ENCODE results near the gene LITAFD.

- no peak for TF ChIP-seq ZNF70 (CRISPR knock-in tag; IDR thresholded peaks at IDR 0.05)
- TF ChIP-seq TOX (CRISPR knock-in tag; IDR thresholded peaks at IDR 0.05; ENCODE audit: borderline replicate concordance) = no peak
These were observed 36.4 kb upstream of the LITAFD start for GRCh38 chr16:8845699-8846298.
